ENCODE measurements around the gene SLC23A2. TPM values are rescaled to one million over a fixed set of nuclear protein-coding genes. Genes with fewer than 3 reads are reported as not detected.

Gene SLC23A2
- total and polyA plus RNA-seq, 4 donors: 54.6 to 67.8 (median 59.4) TPM

GRCh38 chr20:4944518-4945313 lies 56.6 kb downstream of the SLC23A2 start:
- no peaks in the 10 kb centered on the region for H3K27me3 ChIP-seq (ENCODE audit: control insufficient read depth, insufficient read depth, low read length)
- WGBS (ENCODE audit: insufficient coverage): 90% methylated on average over 2 of the region's 6 CpGs

GRCh38 chr20:4942331-4942730 lies 59.0 kb downstream of the SLC23A2 start:
- DNase-seq (ENCODE audit: low read depth in 4 of 6, low spot score in 6 of 6): no peak
- Histone ChIP-seq H3K9me3 (ENCODE audit: control insufficient read depth, insufficient read depth, low read length) (no peaks in the 10 kb centered on the region), H3K27me3 (ENCODE audit: control insufficient read depth, insufficient read depth, low read length) (no peaks in the 10 kb centered on the region), H3K36me3 (ENCODE audit: control insufficient read depth, insufficient read depth, low read length) (peaks cover 3% of the 10 kb centered on the region), H3K4me1 (ENCODE audit: control insufficient read depth, insufficient read depth, low read length) (peaks cover 3% of the 10 kb centered on the region), H3K27ac (ENCODE audit: low read depth, low read length) (no peak overlapping the region), H3K4me3 (ENCODE audit: low read depth, low read length) (no peak overlapping the region)
- 100% methylated on average over 1 of the region's 5 CpGs for WGBS (ENCODE audit: insufficient coverage)

More at GRCh38 chr20:4944518-4945313, 56.6 kb downstream of the SLC23A2 start:
- no peak for DNase-seq (ENCODE audit: low read depth in 4 of 6, low spot score in 6 of 6)
- Histone ChIP-seq H3K4me3 (ENCODE audit: low read depth, low read length) (no peak overlapping the region), H3K4me1 (ENCODE audit: control insufficient read depth, insufficient read depth, low read length) (peaks cover 1% of the 10 kb centered on the region), H3K9me3 (ENCODE audit: control insufficient read depth, insufficient read depth, low read length) (no peaks in the 10 kb centered on the region), H3K36me3 (ENCODE audit: control insufficient read depth, insufficient read depth, low read length) (peaks cover 3% of the 10 kb centered on the region), H3K27ac (ENCODE audit: low read depth, low read length) (no peak overlapping the region)

GRCh38 chr20:4937407-4938319 lies 63.6 kb downstream of the SLC23A2 start:
- WGBS (ENCODE audit: insufficient coverage): 29% methylated on average over 1 of the region's 5 CpGs
- H3K4me1 ChIP-seq (ENCODE audit: control insufficient read depth, insufficient read depth, low read length): peaks cover 3% of the 10 kb centered on the region
- H3K36me3 ChIP-seq (ENCODE audit: control insufficient read depth, insufficient read depth, low read length): no peaks in the 10 kb centered on the region
- H3K4me3 ChIP-seq (ENCODE audit: low read depth, low read length): no peak overlapping the region
- no peaks in the 10 kb centered on the region for H3K9me3 ChIP-seq (ENCODE audit: control insufficient read depth, insufficient read depth, low read length)
- peak in 1 of 6 donors; percentile 38 for DNase-seq (ENCODE audit: low read depth in 4 of 6, low spot score in 6 of 6)
- no peak overlapping the region for H3K27ac ChIP-seq (ENCODE audit: low read depth, low read length)
- H3K27me3 ChIP-seq (ENCODE audit: control insufficient read depth, insufficient read depth, low read length): no peaks in the 10 kb centered on the region

GRCh38 chr20:4936851-4937406 lies 64.4 kb downstream of the SLC23A2 start:
- H3K4me3 ChIP-seq (ENCODE audit: low read depth, low read length): no peak overlapping the region
- no peaks in the 10 kb centered on the region for H3K27me3 ChIP-seq (ENCODE audit: control insufficient read depth, insufficient read depth, low read length)
- H3K4me1 ChIP-seq (ENCODE audit: control insufficient read depth, insufficient read depth, low read length): peaks cover 3% of the 10 kb centered on the region
- H3K27ac ChIP-seq (ENCODE audit: low read depth, low read length): no peak overlapping the region
- no peaks in the 10 kb centered on the region for H3K9me3 ChIP-seq (ENCODE audit: control insufficient read depth, insufficient read depth, low read length)
- WGBS (ENCODE audit: insufficient coverage): 86% methylated on average over 9 of the region's 12 CpGs
- no peaks in the 10 kb centered on the region for H3K36me3 ChIP-seq (ENCODE audit: control insufficient read depth, insufficient read depth, low read length)
- no peak for DNase-seq (ENCODE audit: low read depth in 4 of 6, low spot score in 6 of 6)

GRCh38 chr20:4936392-4936850 lies 64.9 kb downstream of the SLC23A2 start:
- peaks cover 3% of the 10 kb centered on the region for H3K4me1 ChIP-seq (ENCODE audit: control insufficient read depth, insufficient read depth, low read length)
- DNase-seq (ENCODE audit: low read depth in 4 of 6, low spot score in 6 of 6): no peak
- H3K4me3 ChIP-seq (ENCODE audit: low read depth, low read length): no peak overlapping the region
- no peak overlapping the region for H3K27ac ChIP-seq (ENCODE audit: low read depth, low read length)
- H3K9me3 ChIP-seq (ENCODE audit: control insufficient read depth, insufficient read depth, low read length): no peaks in the 10 kb centered on the region
- H3K36me3 ChIP-seq (ENCODE audit: control insufficient read depth, insufficient read depth, low read length): no peaks in the 10 kb centered on the region
- WGBS (ENCODE audit: insufficient coverage): 100% methylated on average over 4 of the region's 6 CpGs
- no peaks in the 10 kb centered on the region for H3K27me3 ChIP-seq (ENCODE audit: control insufficient read depth, insufficient read depth, low read length)

GRCh38 chr20:4932061-4932460 lies 69.2 kb downstream of the SLC23A2 start:
- Histone ChIP-seq H3K4me1 (ENCODE audit: control insufficient read depth, insufficient read depth, low read length) (no peaks in the 10 kb centered on the region), H3K9me3 (ENCODE audit: control insufficient read depth, insufficient read depth, low read length) (no peaks in the 10 kb centered on the region), H3K27ac (ENCODE audit: low read depth, low read length) (no peak overlapping the region), H3K27me3 (ENCODE audit: control insufficient read depth, insufficient read depth, low read length) (no peaks in the 10 kb centered on the region), H3K4me3 (ENCODE audit: low read depth, low read length) (no peak overlapping the region), H3K36me3 (ENCODE audit: control insufficient read depth, insufficient read depth, low read length) (peaks cover 4% of the 10 kb centered on the region)
- DNase-seq (ENCODE audit: low read depth in 4 of 6, low spot score in 6 of 6): no peak
- no CpG with 5 or more reads among the region's 2 CpGs for WGBS (ENCODE audit: insufficient coverage)

GRCh38 chr20:4929686-4930397 lies 71.5 kb downstream of the SLC23A2 start:
- no peaks in the 10 kb centered on the region for H3K4me1 ChIP-seq (ENCODE audit: control insufficient read depth, insufficient read depth, low read length)

GRCh38 chr20:4926531-4927156 lies 74.7 kb downstream of the SLC23A2 start:
- H3K27ac ChIP-seq (ENCODE audit: low read depth, low read length): no peak overlapping the region
- 94% methylated on average over 4 of the region's 6 CpGs for WGBS (ENCODE audit: insufficient coverage)

More at GRCh38 chr20:4929686-4930397, 71.5 kb downstream of the SLC23A2 start:
- no peak for DNase-seq (ENCODE audit: low read depth in 4 of 6, low spot score in 6 of 6)
- peaks cover 4% of the 10 kb centered on the region for H3K36me3 ChIP-seq (ENCODE audit: control insufficient read depth, insufficient read depth, low read length)
- H3K9me3 ChIP-seq (ENCODE audit: control insufficient read depth, insufficient read depth, low read length): no peaks in the 10 kb centered on the region
- no CpG with 5 or more reads among the region's 5 CpGs for WGBS (ENCODE audit: insufficient coverage)
- no peak overlapping the region for H3K27ac ChIP-seq (ENCODE audit: low read depth, low read length)
- no peak overlapping the region for H3K4me3 ChIP-seq (ENCODE audit: low read depth, low read length)
- no peaks in the 10 kb centered on the region for H3K27me3 ChIP-seq (ENCODE audit: control insufficient read depth, insufficient read depth, low read length)

More at GRCh38 chr20:4926531-4927156, 74.7 kb downstream of the SLC23A2 start:
- peaks cover 11% of the 10 kb centered on the region for H3K36me3 ChIP-seq (ENCODE audit: control insufficient read depth, insufficient read depth, low read length)
- no peak for DNase-seq (ENCODE audit: low read depth in 4 of 6, low spot score in 6 of 6)
- peaks cover 2% of the 10 kb centered on the region for H3K4me1 ChIP-seq (ENCODE audit: control insufficient read depth, insufficient read depth, low read length)
- no peak overlapping the region for H3K4me3 ChIP-seq (ENCODE audit: low read depth, low read length)
- no peaks in the 10 kb centered on the region for H3K27me3 ChIP-seq (ENCODE audit: control insufficient read depth, insufficient read depth, low read length)
- no peaks in the 10 kb centered on the region for H3K9me3 ChIP-seq (ENCODE audit: control insufficient read depth, insufficient read depth, low read length)

Measured in spinal cord (tissue), 10 donors.